ENCODE data around the gene GATD1. TPM values are rescaled to one million over a fixed set of nuclear protein-coding genes. Genes with fewer than 3 reads are reported as not detected.

Gene GATD1
- total RNA-seq, 4 donors from 2014 or later: 47.6 to 81.7 (median 52.9) TPM

DNA sequence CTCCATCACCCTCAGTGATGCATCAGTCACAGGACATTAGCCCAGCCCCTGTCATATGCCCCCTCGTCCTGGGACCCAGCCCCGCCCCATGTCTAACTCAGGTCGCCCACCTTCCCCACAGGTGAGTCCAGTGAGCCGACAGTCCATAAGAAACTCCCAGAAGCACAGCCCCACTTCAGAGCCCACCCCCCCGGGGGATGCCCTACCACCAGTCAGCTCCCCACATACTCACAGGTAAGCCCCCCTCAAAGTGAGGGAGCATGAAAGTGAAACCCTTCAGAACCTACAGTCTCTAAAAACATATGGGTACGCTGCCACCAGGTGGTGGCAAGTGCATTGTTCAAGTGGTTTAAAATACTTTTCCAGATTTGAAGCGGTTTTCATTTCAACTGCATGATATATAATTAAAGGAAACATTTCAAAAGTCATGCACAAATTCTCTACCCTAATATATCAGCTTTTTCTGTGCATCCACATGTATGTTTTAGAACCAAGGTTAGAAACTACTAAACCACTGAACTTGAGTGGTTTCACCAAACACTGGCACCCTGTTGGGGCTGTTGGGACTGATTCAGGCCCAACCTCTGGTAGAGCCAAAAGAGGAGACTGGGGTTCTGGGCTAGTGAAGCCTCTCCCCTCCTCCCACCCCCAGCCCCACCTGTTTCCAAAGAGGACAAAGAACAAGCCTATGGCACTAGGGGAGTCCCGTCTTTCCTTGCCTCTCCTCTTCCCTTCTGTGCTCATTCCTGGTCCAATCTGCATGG is 54.0 kb downstream of the GATD1 start:
- no peak overlapping the region for H3K27ac ChIP-seq
- H3K27me3 ChIP-seq: peaks cover 0 to 5% of the 10 kb centered on the region in 2 donors
- H3K9me3 ChIP-seq: no peaks in the 10 kb centered on the region
- peak in 2 of 3 donors; percentile 59 to 84 for DNase-seq
- peaks cover 0 to 31% (median 0%) of the 10 kb centered on the region in 3 donors for H3K36me3 ChIP-seq
- H3K4me1 ChIP-seq: peaks cover 3 to 86% (median 36%) of the 10 kb centered on the region in 4 donors
- H3K4me3 ChIP-seq: no peak overlapping the region
- TF ChIP-seq, protein P1, sequence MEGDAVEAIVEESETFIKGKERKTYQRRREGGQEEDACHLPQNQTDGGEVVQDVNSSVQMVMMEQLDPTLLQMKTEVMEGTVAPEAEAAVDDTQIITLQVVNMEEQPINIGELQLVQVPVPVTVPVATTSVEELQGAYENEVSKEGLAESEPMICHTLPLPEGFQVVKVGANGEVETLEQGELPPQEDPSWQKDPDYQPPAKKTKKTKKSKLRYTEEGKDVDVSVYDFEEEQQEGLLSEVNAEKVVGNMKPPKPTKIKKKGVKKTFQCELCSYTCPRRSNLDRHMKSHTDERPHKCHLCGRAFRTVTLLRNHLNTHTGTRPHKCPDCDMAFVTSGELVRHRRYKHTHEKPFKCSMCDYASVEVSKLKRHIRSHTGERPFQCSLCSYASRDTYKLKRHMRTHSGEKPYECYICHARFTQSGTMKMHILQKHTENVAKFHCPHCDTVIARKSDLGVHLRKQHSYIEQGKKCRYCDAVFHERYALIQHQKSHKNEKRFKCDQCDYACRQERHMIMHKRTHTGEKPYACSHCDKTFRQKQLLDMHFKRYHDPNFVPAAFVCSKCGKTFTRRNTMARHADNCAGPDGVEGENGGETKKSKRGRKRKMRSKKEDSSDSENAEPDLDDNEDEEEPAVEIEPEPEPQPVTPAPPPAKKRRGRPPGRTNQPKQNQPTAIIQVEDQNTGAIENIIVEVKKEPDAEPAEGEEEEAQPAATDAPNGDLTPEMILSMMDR (IDR thresholded peaks at IDR 0.05): peak; percentile 50 to 85 (median 80)
- no peak for TF ChIP-seq POLR2A (IDR thresholded peaks at IDR 0.05)

DNA sequence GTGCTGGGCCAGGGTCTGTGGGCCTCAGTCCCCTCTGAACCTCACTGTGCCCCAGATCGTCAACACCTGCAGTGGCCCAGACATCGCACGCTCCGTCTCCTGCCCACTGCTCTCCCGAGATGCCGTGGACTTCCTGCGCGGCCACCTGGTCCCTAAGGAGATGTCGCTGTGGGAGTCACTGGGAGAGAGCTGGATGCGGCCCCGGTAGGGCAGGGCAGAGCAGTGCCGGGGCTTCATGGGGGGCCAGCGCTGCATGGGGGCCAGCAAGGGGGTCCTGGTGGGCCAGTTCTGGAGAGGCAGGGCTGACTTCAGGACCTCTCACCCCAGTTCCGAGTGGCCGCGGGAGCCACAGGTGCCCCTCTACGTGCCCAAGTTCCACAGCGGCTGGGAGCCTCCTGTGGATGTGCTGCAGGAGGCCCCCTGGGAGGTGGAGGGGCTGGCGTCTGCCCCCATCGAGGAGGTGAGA is 54.9 kb downstream of the GATD1 start:
- DNase-seq: peak in 1 of 3 donors; percentile 54
- peak overlapping the region; percentile 4 to 34 (median 19) for H3K4me3 ChIP-seq
- H3K27me3 ChIP-seq: peaks cover 0 to 5% of the 10 kb centered on the region in 2 donors
- H3K36me3 ChIP-seq: peaks cover 0 to 31% (median 0%) of the 10 kb centered on the region in 3 donors
- peaks cover 3 to 77% (median 30%) of the 10 kb centered on the region in 4 donors for H3K4me1 ChIP-seq
- TF ChIP-seq, protein P1 (IDR thresholded peaks at IDR 0.05): no peak
- TF ChIP-seq POLR2A (IDR thresholded peaks at IDR 0.05): no peak
- H3K9me3 ChIP-seq: no peaks in the 10 kb centered on the region
- peak overlapping the region in 3 of 4 donors; percentile 22 to 65 (median 23) for H3K27ac ChIP-seq

DNA sequence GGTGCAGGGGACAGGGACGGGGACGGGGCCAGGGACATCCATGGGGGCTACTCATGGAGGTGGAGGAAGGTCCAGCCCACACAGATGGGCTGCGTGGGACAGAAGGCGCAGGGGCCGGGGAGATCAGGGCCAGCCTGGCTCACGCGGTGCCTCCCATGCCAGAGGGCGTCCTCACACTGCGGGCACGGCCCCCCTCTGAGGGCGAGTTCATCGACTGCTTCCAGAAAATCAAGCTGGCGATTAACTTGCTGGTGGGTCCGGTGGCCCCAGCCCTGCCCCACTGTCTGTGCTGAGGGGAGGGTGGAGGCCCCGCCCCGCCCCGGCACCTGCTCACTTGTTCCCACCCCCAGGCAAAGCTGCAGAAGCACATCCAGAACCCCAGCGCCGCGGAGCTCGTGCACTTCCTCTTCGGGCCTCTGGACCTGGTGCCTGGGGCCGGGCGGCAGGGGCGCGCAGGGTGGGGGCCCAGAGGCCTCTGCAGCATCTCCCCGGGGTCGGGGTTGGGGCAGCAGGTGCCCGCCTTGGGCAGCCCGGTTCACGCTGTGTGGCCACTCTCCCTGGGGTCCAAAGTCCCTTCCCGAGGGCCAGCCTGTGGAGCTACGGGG is 55.4 kb downstream of the GATD1 start:
- Histone ChIP-seq H3K4me1 (peaks cover 3 to 72% (median 29%) of the 10 kb centered on the region in 4 donors), H3K27ac (peak overlapping the region in 3 of 4 donors; percentile 22 to 65 (median 23)), H3K9me3 (no peaks in the 10 kb centered on the region), H3K36me3 (peaks cover 0 to 31% (median 0%) of the 10 kb centered on the region in 3 donors), H3K4me3 (peak overlapping the region; percentile 4 to 34 (median 19)), H3K27me3 (peaks cover 0 to 5% of the 10 kb centered on the region in 2 donors)
- peak; percentile 72 to 90 (median 85) for DNase-seq
- TF ChIP-seq, protein P1 (IDR thresholded peaks at IDR 0.05): no peak
- no peak for TF ChIP-seq POLR2A (IDR thresholded peaks at IDR 0.05)

DNA sequence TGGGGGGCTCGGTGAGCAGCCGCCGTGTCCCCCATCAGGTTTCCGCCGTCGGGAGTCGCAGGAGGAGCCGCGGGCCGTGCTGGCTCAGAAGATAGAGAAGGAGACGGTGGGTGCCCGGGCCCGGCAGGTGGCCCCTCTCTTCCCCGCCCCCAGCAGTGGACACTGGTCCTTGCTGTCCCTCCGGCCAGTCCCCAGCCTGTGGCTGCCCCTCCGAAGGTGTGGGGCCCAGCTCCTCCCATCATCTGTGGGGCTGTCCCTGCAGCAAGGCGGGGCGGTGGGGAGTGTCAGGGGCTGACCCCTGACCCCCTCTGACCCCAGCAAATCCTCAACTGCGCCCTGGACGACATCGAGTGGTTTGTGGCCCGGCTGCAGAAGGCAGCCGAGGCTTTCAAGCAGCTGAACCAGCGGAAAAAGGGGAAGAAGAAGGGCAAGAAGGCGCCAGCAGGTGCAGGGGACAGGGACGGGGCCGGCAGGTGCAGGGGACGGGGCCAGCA is 56.0 kb downstream of the GATD1 start:
- Histone ChIP-seq H3K4me3 (peak overlapping the region; percentile 13 to 34 (median 32)), H3K4me1 (peaks cover 3 to 67% (median 26%) of the 10 kb centered on the region in 4 donors), H3K27ac (peak overlapping the region; percentile 2 to 65 (median 22)), H3K36me3 (peaks cover 0 to 31% (median 0%) of the 10 kb centered on the region in 3 donors), H3K27me3 (peaks cover 0 to 5% of the 10 kb centered on the region in 2 donors), H3K9me3 (no peaks in the 10 kb centered on the region)
- DNase-seq: peak in 1 of 3 donors; percentile 41
- TF ChIP-seq POLR2A (IDR thresholded peaks at IDR 0.05): no peak
- TF ChIP-seq, protein P1 (IDR thresholded peaks at IDR 0.05): no peak

DNA sequence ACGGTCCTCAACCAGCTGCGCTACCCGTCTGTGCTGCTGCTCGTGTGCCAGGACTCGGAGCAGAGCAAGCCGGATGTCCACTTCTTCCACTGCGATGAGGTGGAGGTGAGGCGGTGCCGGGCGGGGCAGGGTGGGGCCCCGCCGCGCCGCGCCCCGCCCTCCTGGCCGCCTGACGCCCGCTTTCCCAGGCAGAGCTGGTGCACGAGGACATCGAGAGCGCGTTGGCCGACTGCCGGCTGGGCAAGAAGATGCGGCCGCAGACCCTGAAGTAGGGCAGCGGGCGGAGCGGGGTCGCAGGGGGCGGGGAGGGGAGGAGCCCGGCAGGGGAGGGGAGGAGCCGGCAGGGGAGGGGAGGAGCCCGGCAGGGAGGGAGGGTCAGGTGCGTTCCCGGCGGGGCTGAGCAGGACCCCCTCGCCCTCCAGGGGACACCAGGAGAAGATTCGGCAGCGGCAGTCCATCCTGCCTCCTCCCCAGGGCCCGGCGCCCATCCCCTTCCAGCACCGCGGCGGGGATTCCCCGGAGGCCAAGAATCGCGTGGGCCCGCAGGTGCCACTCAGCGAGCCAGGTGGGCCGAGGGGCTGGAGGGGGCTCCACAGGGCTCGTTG is 56.5 kb downstream of the GATD1 start:
- peak overlapping the region in 2 of 4 donors; percentile 2 to 65 for H3K27ac ChIP-seq
- no peaks in the 10 kb centered on the region for H3K9me3 ChIP-seq
- no peak for TF ChIP-seq POLR2A (IDR thresholded peaks at IDR 0.05)
- TF ChIP-seq, protein P1 (IDR thresholded peaks at IDR 0.05): no peak
- DNase-seq: peak in 2 of 3 donors; percentile 59 to 77
- H3K27me3 ChIP-seq: peaks cover 0 to 5% of the 10 kb centered on the region in 2 donors
- H3K4me1 ChIP-seq: peaks cover 3 to 61% (median 25%) of the 10 kb centered on the region in 4 donors
- H3K36me3 ChIP-seq: peaks cover 0 to 31% (median 0%) of the 10 kb centered on the region in 3 donors
- peak overlapping the region; percentile 13 to 34 (median 32) for H3K4me3 ChIP-seq

All from Peyer's patch (tissue), 4 donors.